SK-N-SH (cell line): Measurements from ENCODE around the gene FMO2. TPM values are rescaled to one million over a fixed set of nuclear protein-coding genes. Genes with fewer than 3 reads are reported as not detected.

Experiments used
- CTCF ChIA-PET: fragments of 300-600, 350-600 bp; formaldehyde crosslinking; extraction: SDS; loops from one replicate; lab custom pipeline; 2021; lab: Yijun Ruan, JAX
- POLR2A ChIA-PET: fragments of 350-600 bp; sonication (Branson Sonifier 250); formaldehyde crosslinking; extraction: SDS; loops from one replicate; lab custom pipeline; 2020; ENCODE audit warnings: antibody characterized with exemption, inconsistent platforms; lab: Yijun Ruan, JAX
- DNase-seq: peaks from one replicate; pipeline ENCODE4 v3.0.0; 2012
- H2AFZ ChIP-seq: fragments of 200-600 bp; sonication (generic); 2 replicates; pipeline ENCODE4 v1.8.1; 2016; ENCODE audit warnings: antibody characterized with exemption, mild to moderate bottlenecking, low read depth
- H3F3A ChIP-seq: fragments of 200-600 bp; sonication (generic); replicated peaks from 2 replicates; pipeline ENCODE3; 2016; ENCODE audit warnings: antibody characterized with exemption, mild to moderate bottlenecking; ENCODE audit not compliant: insufficient read depth
- H3K27ac ChIP-seq, 2 experiments: fragments of 200-500 bp in 1 of 2; fragments of 200-600 bp in 1 of 2; sonication (Bioruptor generic) in 1 of 2; sonication (generic), shearing (Covaris generic) in 1 of 2; 2 replicates each; pipeline versions ENCODE4 v1.5.1 to v1.6.1; 2014 to 2016; ENCODE audit warnings: low read depth in 2 of 2, inconsistent platforms in 1 of 2, low read length in 1 of 2, mild to moderate bottlenecking in 1 of 2, mixed read lengths in 1 of 2
- H3K27me3 ChIP-seq: fragments of 200-600 bp; sonication (generic), shearing (Covaris generic); 2 replicates; pipeline ENCODE4 v1.6.1; 2016; ENCODE audit warnings: mixed run types; ENCODE audit not compliant: insufficient read depth
- H3K36me3 ChIP-seq, 2 experiments: fragments of 200-500 bp in 1 of 2; fragments of 200-600 bp in 1 of 2; sonication (Bioruptor generic) in 1 of 2; sonication (generic) in 1 of 2; replicated peaks in 1 of 2; 2 replicates each; pipeline versions ENCODE3 to v1.5.1; 2014 to 2016; ENCODE audit warnings: low read length in 1 of 2, mild to moderate bottlenecking in 1 of 2; ENCODE audit not compliant: insufficient read depth in 2 of 2, control insufficient read depth in 1 of 2
- H3K4me1 ChIP-seq, 2 experiments: fragments of 200-500 bp in 1 of 2; fragments of 200-600 bp in 1 of 2; sonication (Bioruptor generic) in 1 of 2; sonication (generic), shearing (Covaris generic) in 1 of 2; 2 replicates each; pipeline versions ENCODE4 v1.5.1 to v1.6.1; 2014 to 2016; ENCODE audit warnings: low read depth in 1 of 2, low read length in 1 of 2, mixed run types in 1 of 2; ENCODE audit not compliant: insufficient read depth in 2 of 2, control insufficient read depth in 1 of 2
- H3K4me2 ChIP-seq: fragments of 200-600 bp; sonication (generic), shearing (Covaris generic); 2 replicates; pipeline ENCODE4 v1.6.1; 2017; ENCODE audit warnings: mixed run types
- H3K4me3 ChIP-seq, 2 experiments: fragments of 200-500 bp in 1 of 2; fragments of 200-600 bp in 1 of 2; sonication (Bioruptor generic) in 1 of 2; sonication (generic), shearing (Covaris generic) in 1 of 2; 2 replicates each; pipeline versions ENCODE4 v1.5.1 to v1.8.1; 2014 to 2016; ENCODE audit warnings: low read depth in 2 of 2, inconsistent platforms in 1 of 2, low read length in 1 of 2, mild to moderate bottlenecking in 1 of 2, mixed read lengths in 1 of 2, moderate library complexity in 1 of 2
- H3K79me2 ChIP-seq: fragments of 200-600 bp; sonication (generic); 2 replicates; pipeline ENCODE4 v1.8.1; 2017; ENCODE audit warnings: mild to moderate bottlenecking; ENCODE audit not compliant: insufficient read depth
- H3K9ac ChIP-seq: fragments of 200-600 bp; sonication (generic); 2 replicates; pipeline ENCODE4 v1.6.1; 2017; ENCODE audit warnings: mixed run types
- H3K9me2 ChIP-seq: fragments of 200-600 bp; sonication (generic); 2 replicates; pipeline ENCODE4 v1.6.1; 2017; ENCODE audit warnings: mixed run types
- H3K9me3 ChIP-seq: fragments of 200-600 bp; sonication (generic); 2 replicates; pipeline ENCODE4 v1.6.1; 2017; ENCODE audit warnings: mixed run types, mild to moderate bottlenecking, moderate library complexity
- H4K20me1 ChIP-seq: fragments of 200-600 bp; sonication (generic); 2 replicates; pipeline ENCODE4 v1.6.1; 2017; ENCODE audit warnings: mild to moderate bottlenecking, mixed run types; ENCODE audit not compliant: insufficient read depth
- CHD2 ChIP-seq: fragments of 150-350 bp; IDR thresholded peaks from 2 replicates; pipeline ENCODE4 v1.6.1; 2018; ENCODE audit warnings: low read length; ENCODE audit not compliant: partially characterized antibody
- EP300 ChIP-seq, 2 experiments: IDR thresholded peaks; 2 replicates each; pipeline versions ENCODE4 v1.4.0 to v1.6.1; 2012; ENCODE audit warnings: borderline replicate concordance in 1 of 2, low read depth in 1 of 2, low read length in 1 of 2
- GABPA ChIP-seq: IDR thresholded peaks from 2 replicates; pipeline ENCODE4 v1.4.0; 2012; ENCODE audit warnings: low read depth, mild to moderate bottlenecking
- GATA2 ChIP-seq: sonication (generic); formaldehyde crosslinking; IDR thresholded peaks from 2 replicates; pipeline ENCODE4 v1.5.0; 2020; ENCODE audit warnings: mild to moderate bottlenecking, missing genetic modification reagents
- MEF2A ChIP-seq: IDR thresholded peaks from 2 replicates; pipeline ENCODE4 v1.4.0; 2012; ENCODE audit warnings: low read depth, borderline replicate concordance
- MXI1 ChIP-seq: IDR thresholded peaks from 2 replicates; pipeline ENCODE4 v1.6.1; 2012; ENCODE audit warnings: mild to moderate bottlenecking, low read depth, low read length, improper control_type of control experiment
- NRF1 ChIP-seq: IDR thresholded peaks from 2 replicates; pipeline ENCODE4 v1.6.1; 2012; ENCODE audit warnings: low read depth, mild to moderate bottlenecking, low read length
- POLR2AphosphoS5 ChIP-seq: IDR thresholded peaks from 2 replicates; pipeline ENCODE4 v1.6.1; 2012; ENCODE audit warnings: low read depth, low read length
- RCOR1 ChIP-seq: fragments of 150-350 bp; IDR thresholded peaks from 2 replicates; pipeline ENCODE4 v1.6.1; 2017; ENCODE audit warnings: antibody characterized with exemption, low read length
- RXRA ChIP-seq: IDR thresholded peaks from 2 replicates; pipeline ENCODE4 v1.4.0; 2012; ENCODE audit warnings: low read depth, mild to moderate bottlenecking, borderline replicate concordance
- WGBS: methylation state at CpG from one replicate; pipeline ENCODE4 v1.1.6; 2017; ENCODE audit warnings: low lambda C conversion rate; 5-methylcytosine and 5-hydroxymethylcytosine counted together
- polyA plus RNA-seq, 3 experiments: library from polyadenylated mRNA; depleted of rRNA; stranded (reverse); fragments of >200 nt; gene quantifications; 2 replicates each; pipeline ENCODE4 v1.2.3, GENCODE V29; 2012
- TF ChIP-seq, protein P1 (sequence below): IDR thresholded peaks from 2 replicates; pipeline ENCODE4 v1.6.1; 2012; ENCODE audit warnings: mild to moderate bottlenecking, low read depth, low read length, moderate library complexity
- TF ChIP-seq, protein P2 (sequence below): fragments of 200-600 bp; sonication (generic); IDR thresholded peaks from 2 replicates; pipeline ENCODE4 v1.6.1; 2017; ENCODE audit warnings: antibody characterized with exemption, mild to moderate bottlenecking, moderate library complexity
- TF ChIP-seq, protein P3 (sequence below): IDR thresholded peaks from 2 replicates; pipeline ENCODE4; 2012
- TF ChIP-seq, protein P4 (sequence below): fragments of 150-350 bp; IDR thresholded peaks from 2 replicates; pipeline ENCODE4 v1.6.1; 2017; ENCODE audit warnings: antibody characterized with exemption, low read length, low read depth, borderline replicate concordance
- TF ChIP-seq, protein P5 (sequence below): IDR thresholded peaks from 2 replicates; pipeline ENCODE4 v1.4.0; 2012; ENCODE audit warnings: low read depth

FMO2 gene
- polyA plus RNA-seq, 1 of the 3 experiments (the other 2 are of a cell fraction) = not detected

DNA sequence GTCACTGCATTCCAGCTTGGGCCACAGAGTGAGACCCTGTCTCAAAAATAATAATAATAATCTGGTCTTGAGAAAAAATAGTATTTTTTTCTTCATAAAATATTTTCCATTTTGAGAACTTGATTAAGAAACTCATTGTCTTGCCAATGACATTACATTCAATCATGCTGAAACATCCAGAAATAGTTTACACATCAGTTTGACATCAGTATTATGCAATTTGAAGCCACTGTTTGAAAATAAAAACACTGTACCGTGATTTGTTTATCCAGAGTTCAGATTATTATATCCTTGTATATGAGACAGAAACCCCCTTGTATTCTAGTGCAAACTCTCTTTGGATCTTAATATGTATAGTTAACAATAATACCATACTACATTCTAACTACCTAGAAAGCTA is 6.9 kb downstream of the FMO2 start:
- H3K9me2 ChIP-seq = no peaks in the 10 kb centered on the region
- H3K9ac ChIP-seq = no peak overlapping the region
- H3K4me1 ChIP-seq = no peaks in the 10 kb centered on the region
- H3K4me3 ChIP-seq = no peak overlapping the region
- H3K4me2 ChIP-seq = no peak overlapping the region
- H3K9me3 ChIP-seq = no peaks in the 10 kb centered on the region
- H3K27ac ChIP-seq = no peak overlapping the region
- POLR2A ChIA-PET = no interaction called here
- peaks cover 37% of the 10 kb centered on the region; the same call in 1 of the 2 replicates for H3K27me3 ChIP-seq
- no peaks in the 10 kb centered on the region for H3F3A ChIP-seq
- 2% methylated on average over 1 of the region's 1 CpG for WGBS
- no peak for DNase-seq
- H2AFZ ChIP-seq = no peak overlapping the region
- no peaks in the 10 kb centered on the region for H3K79me2 ChIP-seq
- H4K20me1 ChIP-seq = no peaks in the 10 kb centered on the region
- TF ChIP-seq GATA2 (CRISPR knock-in tag) (no peak), POLR2AphosphoS5 (no peak), MEF2A (no peak), EP300 (IDR thresholded peaks at IDR 0.05; ENCODE audit: borderline replicate concordance in 1 of 2, low read depth in 1 of 2, low read length in 1 of 2) (no peak), GABPA (no peak), MXI1 (no peak), RXRA (no peak), RCOR1 (no peak), NRF1 (no peak), CHD2 (no peak)
- TF ChIP-seq, protein P1, sequence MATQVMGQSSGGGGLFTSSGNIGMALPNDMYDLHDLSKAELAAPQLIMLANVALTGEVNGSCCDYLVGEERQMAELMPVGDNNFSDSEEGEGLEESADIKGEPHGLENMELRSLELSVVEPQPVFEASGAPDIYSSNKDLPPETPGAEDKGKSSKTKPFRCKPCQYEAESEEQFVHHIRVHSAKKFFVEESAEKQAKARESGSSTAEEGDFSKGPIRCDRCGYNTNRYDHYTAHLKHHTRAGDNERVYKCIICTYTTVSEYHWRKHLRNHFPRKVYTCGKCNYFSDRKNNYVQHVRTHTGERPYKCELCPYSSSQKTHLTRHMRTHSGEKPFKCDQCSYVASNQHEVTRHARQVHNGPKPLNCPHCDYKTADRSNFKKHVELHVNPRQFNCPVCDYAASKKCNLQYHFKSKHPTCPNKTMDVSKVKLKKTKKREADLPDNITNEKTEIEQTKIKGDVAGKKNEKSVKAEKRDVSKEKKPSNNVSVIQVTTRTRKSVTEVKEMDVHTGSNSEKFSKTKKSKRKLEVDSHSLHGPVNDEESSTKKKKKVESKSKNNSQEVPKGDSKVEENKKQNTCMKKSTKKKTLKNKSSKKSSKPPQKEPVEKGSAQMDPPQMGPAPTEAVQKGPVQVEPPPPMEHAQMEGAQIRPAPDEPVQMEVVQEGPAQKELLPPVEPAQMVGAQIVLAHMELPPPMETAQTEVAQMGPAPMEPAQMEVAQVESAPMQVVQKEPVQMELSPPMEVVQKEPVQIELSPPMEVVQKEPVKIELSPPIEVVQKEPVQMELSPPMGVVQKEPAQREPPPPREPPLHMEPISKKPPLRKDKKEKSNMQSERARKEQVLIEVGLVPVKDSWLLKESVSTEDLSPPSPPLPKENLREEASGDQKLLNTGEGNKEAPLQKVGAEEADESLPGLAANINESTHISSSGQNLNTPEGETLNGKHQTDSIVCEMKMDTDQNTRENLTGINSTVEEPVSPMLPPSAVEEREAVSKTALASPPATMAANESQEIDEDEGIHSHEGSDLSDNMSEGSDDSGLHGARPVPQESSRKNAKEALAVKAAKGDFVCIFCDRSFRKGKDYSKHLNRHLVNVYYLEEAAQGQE = no peak
- TF ChIP-seq, protein P2, sequence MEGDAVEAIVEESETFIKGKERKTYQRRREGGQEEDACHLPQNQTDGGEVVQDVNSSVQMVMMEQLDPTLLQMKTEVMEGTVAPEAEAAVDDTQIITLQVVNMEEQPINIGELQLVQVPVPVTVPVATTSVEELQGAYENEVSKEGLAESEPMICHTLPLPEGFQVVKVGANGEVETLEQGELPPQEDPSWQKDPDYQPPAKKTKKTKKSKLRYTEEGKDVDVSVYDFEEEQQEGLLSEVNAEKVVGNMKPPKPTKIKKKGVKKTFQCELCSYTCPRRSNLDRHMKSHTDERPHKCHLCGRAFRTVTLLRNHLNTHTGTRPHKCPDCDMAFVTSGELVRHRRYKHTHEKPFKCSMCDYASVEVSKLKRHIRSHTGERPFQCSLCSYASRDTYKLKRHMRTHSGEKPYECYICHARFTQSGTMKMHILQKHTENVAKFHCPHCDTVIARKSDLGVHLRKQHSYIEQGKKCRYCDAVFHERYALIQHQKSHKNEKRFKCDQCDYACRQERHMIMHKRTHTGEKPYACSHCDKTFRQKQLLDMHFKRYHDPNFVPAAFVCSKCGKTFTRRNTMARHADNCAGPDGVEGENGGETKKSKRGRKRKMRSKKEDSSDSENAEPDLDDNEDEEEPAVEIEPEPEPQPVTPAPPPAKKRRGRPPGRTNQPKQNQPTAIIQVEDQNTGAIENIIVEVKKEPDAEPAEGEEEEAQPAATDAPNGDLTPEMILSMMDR = no peak
- TF ChIP-seq, protein P3, sequence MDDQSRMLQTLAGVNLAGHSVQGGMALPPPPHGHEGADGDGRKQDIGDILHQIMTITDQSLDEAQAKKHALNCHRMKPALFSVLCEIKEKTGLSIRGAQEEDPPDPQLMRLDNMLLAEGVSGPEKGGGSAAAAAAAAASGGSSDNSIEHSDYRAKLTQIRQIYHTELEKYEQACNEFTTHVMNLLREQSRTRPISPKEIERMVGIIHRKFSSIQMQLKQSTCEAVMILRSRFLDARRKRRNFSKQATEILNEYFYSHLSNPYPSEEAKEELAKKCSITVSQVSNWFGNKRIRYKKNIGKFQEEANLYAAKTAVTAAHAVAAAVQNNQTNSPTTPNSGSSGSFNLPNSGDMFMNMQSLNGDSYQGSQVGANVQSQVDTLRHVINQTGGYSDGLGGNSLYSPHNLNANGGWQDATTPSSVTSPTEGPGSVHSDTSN = no peak
- TF ChIP-seq, protein P4, sequence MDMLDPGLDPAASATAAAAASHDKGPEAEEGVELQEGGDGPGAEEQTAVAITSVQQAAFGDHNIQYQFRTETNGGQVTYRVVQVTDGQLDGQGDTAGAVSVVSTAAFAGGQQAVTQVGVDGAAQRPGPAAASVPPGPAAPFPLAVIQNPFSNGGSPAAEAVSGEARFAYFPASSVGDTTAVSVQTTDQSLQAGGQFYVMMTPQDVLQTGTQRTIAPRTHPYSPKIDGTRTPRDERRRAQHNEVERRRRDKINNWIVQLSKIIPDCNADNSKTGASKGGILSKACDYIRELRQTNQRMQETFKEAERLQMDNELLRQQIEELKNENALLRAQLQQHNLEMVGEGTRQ = no peak
- TF ChIP-seq, protein P5, sequence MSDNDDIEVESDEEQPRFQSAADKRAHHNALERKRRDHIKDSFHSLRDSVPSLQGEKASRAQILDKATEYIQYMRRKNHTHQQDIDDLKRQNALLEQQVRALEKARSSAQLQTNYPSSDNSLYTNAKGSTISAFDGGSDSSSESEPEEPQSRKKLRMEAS = no peak
- H3K36me3 ChIP-seq = no peaks in the 10 kb centered on the region
- CTCF ChIA-PET = no interaction called here
